Activated T-cell treated with anti-CD3 and anti-CD28 coated beads, Interleukin-2, amount 50 U/mL, for 4 hours (primary cell): ENCODE data around the gene KLRB1. TPM values are rescaled to one million over a fixed set of nuclear protein-coding genes. Genes with fewer than 3 reads are reported as not detected.
"Not testable (repeated sequence)": the region's sequence is repeated elsewhere in the genome, so short reads cannot be mapped to it uniquely, and the experiment has no call there.

Source experiments
- ATAC-seq, 2 donors: fragments of 200-7000 bp; cut with Tn5 transposase; one replicate each; pipeline ENCODE4 v1.10.0; 2021
- DNase-seq: peaks from one replicate; pipeline ENCODE4 v3.0.0-alpha.2; 2020
- H3K27me3 Mint-ChIP-seq: one replicate; pipeline ENCODE4 v1.8.0; 2021; ENCODE audit warnings: low read depth, mixed read lengths
- H3K36me3 Mint-ChIP-seq: one replicate; pipeline ENCODE4 v1.8.0; 2022; ENCODE audit warnings: mixed read lengths; ENCODE audit not compliant: insufficient read depth
- H3K4me1 Mint-ChIP-seq: one replicate; pipeline ENCODE4 v1.8.0; 2021; ENCODE audit warnings: low read depth, mixed read lengths
- H3K4me3 Mint-ChIP-seq: one replicate; pipeline ENCODE4 v1.8.0; 2021; ENCODE audit warnings: mild to moderate bottlenecking, moderate library complexity, mixed read lengths
- H3K9me3 Mint-ChIP-seq: one replicate; pipeline ENCODE4 v1.8.0; 2021; ENCODE audit warnings: mixed read lengths
- total RNA-seq, 3 donors: library from RNA; stranded (reverse); gene quantifications; one replicate each; pipeline ENCODE4 v1.2.1, GENCODE V29; 2021

The KLRB1 gene
- total RNA-seq, 3 donors from 2014 or later, result 0.56 to 2.2 (median 1.1) TPM

GRCh38 chr12:9636150-9636850 lies 28.6 kb upstream of the KLRB1 start:
- peaks cover 59% of the 10 kb centered on the region for H3K4me1 Mint-ChIP-seq

GRCh38 chr12:9634969-9635754 lies 27.4 kb upstream of the KLRB1 start:
- peaks cover 1% of the 10 kb centered on the region for H3K36me3 Mint-ChIP-seq
- H3K4me3 Mint-ChIP-seq, result no peak overlapping the region
- DNase-seq (no peak), ATAC-seq (no peak)
- H3K4me1 Mint-ChIP-seq, result peaks cover 59% of the 10 kb centered on the region
- no peaks in the 10 kb centered on the region for H3K9me3 Mint-ChIP-seq
- no peaks in the 10 kb centered on the region for H3K27me3 Mint-ChIP-seq

More at GRCh38 chr12:9636150-9636850, 28.6 kb upstream of the KLRB1 start:
- H3K27me3 Mint-ChIP-seq, result no peaks in the 10 kb centered on the region
- H3K9me3 Mint-ChIP-seq, result no peaks in the 10 kb centered on the region
- DNase-seq, result no peak
- H3K36me3 Mint-ChIP-seq, result peaks cover 5% of the 10 kb centered on the region
- no peak for ATAC-seq
- no peak overlapping the region for H3K4me3 Mint-ChIP-seq

GRCh38 chr12:9634177-9634803 lies 26.6 kb upstream of the KLRB1 start:
- DNase-seq, result peak; percentile 83
- Mint-ChIP-seq H3K36me3 (peaks cover 1% of the 10 kb centered on the region), H3K4me3 (no peak overlapping the region), H3K4me1 (peaks cover 56% of the 10 kb centered on the region), H3K27me3 (no peaks in the 10 kb centered on the region), H3K9me3 (no peaks in the 10 kb centered on the region)
- peak; percentile 83 to 92 for ATAC-seq

GRCh38 chr12:9632766-9633165 lies 25.1 kb upstream of the KLRB1 start:
- Mint-ChIP-seq H3K9me3 (no peaks in the 10 kb centered on the region), H3K4me1 (peaks cover 49% of the 10 kb centered on the region), H3K27me3 (no peaks in the 10 kb centered on the region), H3K4me3 (no peak overlapping the region), H3K36me3 (peaks cover 4% of the 10 kb centered on the region)
- no peak for DNase-seq
- ATAC-seq, result no peak

- ATAC-seq (peak; percentile 58 to 62), DNase-seq (no peak)
- no peaks in the 10 kb centered on the region for H3K27me3 Mint-ChIP-seq
- H3K36me3 Mint-ChIP-seq, result peaks cover 17% of the 10 kb centered on the region
- H3K4me3 Mint-ChIP-seq, result no peak overlapping the region
- H3K4me1 Mint-ChIP-seq, result peaks cover 11% of the 10 kb centered on the region
- H3K9me3 Mint-ChIP-seq, result peaks cover 21% of the 10 kb centered on the region
Observed at GRCh38 chr12:9626821-9627220, 19.1 kb upstream of the KLRB1 start.

GRCh38 chr12:9626291-9626690 lies 18.6 kb upstream of the KLRB1 start:
- Mint-ChIP-seq H3K27me3 (no peaks in the 10 kb centered on the region), H3K36me3 (peaks cover 17% of the 10 kb centered on the region), H3K4me3 (no peak overlapping the region), H3K9me3 (peaks cover 21% of the 10 kb centered on the region), H3K4me1 (peaks cover 11% of the 10 kb centered on the region)
- DNase-seq (no peak), ATAC-seq (no peak)

- peaks cover 13% of the 10 kb centered on the region for H3K4me1 Mint-ChIP-seq
- H3K9me3 Mint-ChIP-seq, result peaks cover 23% of the 10 kb centered on the region
- no peak for ATAC-seq
- H3K36me3 Mint-ChIP-seq, result peaks cover 17% of the 10 kb centered on the region
- H3K4me3 Mint-ChIP-seq, result no peak overlapping the region
- no peak for DNase-seq
- no peaks in the 10 kb centered on the region for H3K27me3 Mint-ChIP-seq
Observed at GRCh38 chr12:9625019-9625418, 17.3 kb upstream of the KLRB1 start.

GRCh38 chr12:9619411-9620179 lies 11.9 kb upstream of the KLRB1 start:
- H3K4me3 Mint-ChIP-seq, result no peak overlapping the region
- no peak for ATAC-seq
- peaks cover 51% of the 10 kb centered on the region for H3K4me1 Mint-ChIP-seq
- DNase-seq, result no peak
- peaks cover 13% of the 10 kb centered on the region for H3K36me3 Mint-ChIP-seq
- H3K9me3 Mint-ChIP-seq, result peaks cover 27% of the 10 kb centered on the region
- no peaks in the 10 kb centered on the region for H3K27me3 Mint-ChIP-seq

- H3K4me3 Mint-ChIP-seq, result not testable (repeated sequence)
Observed at GRCh38 chr12:9618906-9619305, 11.2 kb upstream of the KLRB1 start.

GRCh38 chr12:9617124-9617523 lies 9.4 kb upstream of the KLRB1 start:
- DNase-seq, result no peak
- Mint-ChIP-seq H3K4me1 (peaks cover 74% of the 10 kb centered on the region), H3K36me3 (peaks cover 4% of the 10 kb centered on the region), H3K9me3 (peaks cover 16% of the 10 kb centered on the region), H3K27me3 (no peaks in the 10 kb centered on the region), H3K4me3 (peak overlapping the region; percentile 6)
- ATAC-seq, result no peak

More at GRCh38 chr12:9618906-9619305, 11.2 kb upstream of the KLRB1 start:
- H3K9me3 Mint-ChIP-seq, result peaks cover 20% of the 10 kb centered on the region
- not testable (repeated sequence) for ATAC-seq, DNase-seq, H3K36me3 Mint-ChIP-seq, H3K27me3 Mint-ChIP-seq
- H3K4me1 Mint-ChIP-seq, result peaks cover 58% of the 10 kb centered on the region

- Mint-ChIP-seq H3K27me3 (no peaks in the 10 kb centered on the region), H3K4me3 (peak overlapping the region; percentile 67), H3K36me3 (peaks cover 4% of the 10 kb centered on the region), H3K9me3 (peaks cover 22% of the 10 kb centered on the region), H3K4me1 (peaks cover 88% of the 10 kb centered on the region)
- ATAC-seq (peak; percentile 37 to 41), DNase-seq (no peak)
Observed at GRCh38 chr12:9615420-9616136, 7.9 kb upstream of the KLRB1 start.

- not testable (repeated sequence) for ATAC-seq, H3K36me3 Mint-ChIP-seq, H3K9me3 Mint-ChIP-seq, H3K4me3 Mint-ChIP-seq, DNase-seq, H3K27me3 Mint-ChIP-seq
- peaks cover 78% of the 10 kb centered on the region for H3K4me1 Mint-ChIP-seq
Observed at GRCh38 chr12:9610606-9611005, 2.9 kb upstream of the KLRB1 start.

- H3K4me1 Mint-ChIP-seq, result peaks cover 56% of the 10 kb centered on the region
- ATAC-seq (no peak), DNase-seq (no peak)
- H3K9me3 Mint-ChIP-seq, result peaks cover 6% of the 10 kb centered on the region
- H3K36me3 Mint-ChIP-seq, result no peaks in the 10 kb centered on the region
- no peaks in the 10 kb centered on the region for H3K27me3 Mint-ChIP-seq
- peak overlapping the region; percentile 76 for H3K4me3 Mint-ChIP-seq
Observed at GRCh38 chr12:9606736-9607372, 862 bp downstream of the KLRB1 start.
